WERI-Rb-1 (cell line): ENCODE measurements around the gene GJE1.

Experiments used
- DNase-seq: peaks from one replicate; pipeline ENCODE4 v3.0.0-alpha.2; 2020
- H3K27ac ChIP-seq: fragments of 250-450 bp; sonication (Bioruptor Pico); 2 replicates; pipeline ENCODE4 v1.5.1; 2020; ENCODE audit warnings: mild to moderate bottlenecking, moderate library complexity
- H3K27me3 ChIP-seq: fragments of 250-450 bp; sonication (Bioruptor Pico); 2 replicates; pipeline ENCODE4 v1.5.1; 2021; ENCODE audit warnings: mild to moderate bottlenecking, low read depth, moderate library complexity; ENCODE audit not compliant: insufficient read depth, severe bottlenecking
- H3K36me3 ChIP-seq: fragments of 250-450 bp; sonication (Bioruptor Pico); 2 replicates; pipeline ENCODE4 v1.5.1; 2020; ENCODE audit warnings: mild to moderate bottlenecking, moderate library complexity
- H3K4me3 ChIP-seq: 2 replicates; pipeline ENCODE4 v1.5.1; 2011; ENCODE audit warnings: low read depth, mild to moderate bottlenecking, control low read depth, low read length
- H3K9me3 ChIP-seq: fragments of 250-450 bp; sonication (Bioruptor Pico); 2 replicates; pipeline ENCODE4 v1.5.1; 2021; ENCODE audit warnings: mild to moderate bottlenecking, moderate library complexity; ENCODE audit not compliant: severe bottlenecking
- CTCF ChIP-seq: IDR thresholded peaks from 2 replicates; pipeline ENCODE4 v1.5.1; 2011; ENCODE audit warnings: low read depth, mild to moderate bottlenecking, control low read depth, inconsistent platforms, low read length

The GJE1 gene

GRCh38 chr6:142146828-142147662 lies 14.3 kb downstream of the GJE1 start, which contains the start of the genes NMBR and VTA1:
Gene NMBR, minus strand, starts transcription at chr6:142147122. Its CDS starts 58,464 bp downstream, at chr6:142088658.
Gene VTA1, plus strand, starts transcription at chr6:142147263. Its CDS starts 25 bp downstream, at chr6:142147288.
- H3K27ac ChIP-seq, result peak within 1 kb of the TSS; percentile 51
- peak; percentile 84 for TF ChIP-seq CTCF
- no peaks in the 10 kb centered on the region for H3K9me3 ChIP-seq
- peaks cover 5% of the 10 kb centered on the region for H3K36me3 ChIP-seq
- H3K4me3 ChIP-seq, result peak within 1 kb of the TSS; percentile 99
- no peaks in the 10 kb centered on the region for H3K27me3 ChIP-seq
- peak; percentile 97 for DNase-seq

- Histone ChIP-seq H3K27ac (no peak overlapping the region), H3K4me3 (no peak overlapping the region), H3K27me3 (no peaks in the 10 kb centered on the region), H3K9me3 (no peaks in the 10 kb centered on the region), H3K36me3 (peaks cover 5% of the 10 kb centered on the region)
- DNase-seq, result no peak
- no peak for TF ChIP-seq CTCF
These were observed 20.0 kb downstream of the GJE1 start for GRCh38 chr6:142152746-142153145.

- Histone ChIP-seq H3K27ac (no peak overlapping the region), H3K36me3 (peaks cover 5% of the 10 kb centered on the region), H3K27me3 (no peaks in the 10 kb centered on the region), H3K9me3 (no peaks in the 10 kb centered on the region), H3K4me3 (no peak overlapping the region)
- no peak for DNase-seq
- no peak for TF ChIP-seq CTCF
These were observed 20.5 kb downstream of the GJE1 start for GRCh38 chr6:142153196-142153595.

- no peaks in the 10 kb centered on the region for H3K9me3 ChIP-seq
- H3K27ac ChIP-seq, result no peak overlapping the region
- no peaks in the 10 kb centered on the region for H3K27me3 ChIP-seq
- no peaks in the 10 kb centered on the region; the same call in 1 of the 2 replicates for H3K36me3 ChIP-seq
- TF ChIP-seq CTCF, result no peak
- no peak overlapping the region for H3K4me3 ChIP-seq
- no peak for DNase-seq
These were observed 21.6 kb downstream of the GJE1 start for GRCh38 chr6:142154336-142154735.

- no peak for DNase-seq
- TF ChIP-seq CTCF, result no peak
- H3K27ac ChIP-seq, result no peak overlapping the region
These were observed 22.4 kb downstream of the GJE1 start for GRCh38 chr6:142155091-142155490.

More at GRCh38 chr6:142155091-142155490, 22.4 kb downstream of the GJE1 start:
- Histone ChIP-seq H3K27me3 (no peaks in the 10 kb centered on the region), H3K9me3 (no peaks in the 10 kb centered on the region), H3K36me3 (no peaks in the 10 kb centered on the region; the same call in 1 of the 2 replicates), H3K4me3 (no peak overlapping the region)
